GM21367 (cell line): Measurements from ENCODE around the gene LARP1.
"Not testable (repeated sequence)": the region's sequence is repeated elsewhere in the genome, so short reads cannot be mapped to it uniquely, and the experiment has no call there.

Source experiments
- ATAC-seq: cut with Tn5 transposase; IDR thresholded peaks from one replicate; pipeline ENCODE4 v1.9.1; 2021; ENCODE audit not compliant: unreplicated experiment

The LARP1 gene

GRCh38 chr5:154734370-154735248 is 20.6 kb upstream of the LARP1 start:
- ATAC-seq = no peak

GRCh38 chr5:154735362-154735761 is 19.8 kb upstream of the LARP1 start:
- ATAC-seq = not testable (repeated sequence)

GRCh38 chr5:154736372-154736771 is 18.8 kb upstream of the LARP1 start:
- ATAC-seq = not testable (repeated sequence)

DNA sequence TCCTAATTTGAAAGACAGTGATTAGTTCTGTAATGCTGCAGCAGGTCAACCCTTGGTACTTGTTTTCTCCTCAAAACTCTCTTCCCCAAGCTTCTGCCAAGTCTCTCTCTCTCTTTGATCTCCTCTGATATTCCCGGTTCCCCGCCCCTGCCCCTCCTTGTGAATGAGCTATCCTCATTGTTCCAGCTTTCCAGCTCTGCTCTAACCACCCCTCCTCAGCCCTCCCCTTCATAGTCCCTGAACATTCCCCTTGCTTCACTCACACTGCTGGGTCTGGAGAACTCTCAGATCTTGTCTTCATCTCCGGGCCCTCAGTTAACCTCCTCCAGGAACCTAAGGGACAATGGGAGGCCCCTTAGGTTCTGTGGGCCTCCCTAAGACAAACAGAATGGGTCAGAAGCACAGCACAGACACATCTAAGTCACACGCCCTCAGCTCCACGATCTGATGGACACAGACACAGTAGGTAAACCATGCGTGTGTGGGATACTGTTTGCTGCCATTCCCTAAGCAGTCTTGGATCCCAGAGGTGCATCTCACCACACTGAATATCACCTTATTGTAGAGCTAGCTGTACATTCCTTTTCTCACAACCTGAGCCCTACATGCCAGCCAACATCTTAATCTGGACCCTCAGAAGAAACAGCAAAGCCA is 17.4 kb upstream of the LARP1 start:
- ATAC-seq = no peak

GRCh38 chr5:154740483-154740882 is 14.7 kb upstream of the LARP1 start:
- ATAC-seq = no peak

- no peak for ATAC-seq
These were observed 14.2 kb upstream of the LARP1 start for GRCh38 chr5:154740957-154741356.

GRCh38 chr5:154741415-154741814 is 13.8 kb upstream of the LARP1 start:
- no peak for ATAC-seq

- no peak for ATAC-seq
These were observed 11.4 kb upstream of the LARP1 start for GRCh38 chr5:154743812-154744211.

DNA sequence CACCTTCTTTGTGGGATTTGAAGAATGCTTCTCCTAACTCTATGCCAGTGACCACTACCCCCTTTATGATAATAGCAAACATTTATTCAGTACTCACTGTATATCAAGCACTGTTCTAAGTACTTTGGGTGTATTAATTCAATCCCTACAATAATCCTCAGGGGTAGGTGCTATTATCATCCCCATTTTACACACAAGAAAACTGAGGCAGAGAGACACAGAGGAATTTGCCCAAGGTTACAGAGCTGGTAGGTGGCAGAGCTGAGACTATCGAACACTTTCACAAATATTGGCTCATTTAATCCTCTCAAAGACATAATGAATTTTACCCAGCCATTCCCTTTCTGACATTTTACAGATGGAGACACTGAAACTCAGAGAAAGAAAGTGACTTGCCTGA is 9.8 kb upstream of the LARP1 start:
- no peak for ATAC-seq

- ATAC-seq = no peak
These were observed 5.7 kb upstream of the LARP1 start for GRCh38 chr5:154749491-154749890.

DNA sequence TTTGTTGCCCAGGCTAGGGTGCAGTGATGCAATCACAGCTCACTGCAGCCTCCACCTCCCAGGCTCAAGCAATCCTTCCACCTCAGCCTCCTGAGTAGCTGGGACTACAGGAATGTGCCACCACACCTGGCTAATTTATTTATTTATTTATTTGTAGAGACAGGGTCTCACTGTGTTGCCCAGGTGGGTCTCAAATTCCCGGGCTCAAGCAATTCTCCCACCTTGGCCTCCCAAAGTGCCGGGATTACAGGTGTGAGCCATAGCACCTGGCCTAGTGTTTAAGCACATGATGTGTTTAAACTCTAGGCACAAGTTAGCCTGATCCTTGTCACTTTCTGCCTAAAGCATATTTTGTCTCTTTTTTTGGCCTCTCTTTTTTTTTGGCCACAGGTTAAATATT is 4.5 kb upstream of the LARP1 start:
- ATAC-seq = not testable (repeated sequence)

DNA sequence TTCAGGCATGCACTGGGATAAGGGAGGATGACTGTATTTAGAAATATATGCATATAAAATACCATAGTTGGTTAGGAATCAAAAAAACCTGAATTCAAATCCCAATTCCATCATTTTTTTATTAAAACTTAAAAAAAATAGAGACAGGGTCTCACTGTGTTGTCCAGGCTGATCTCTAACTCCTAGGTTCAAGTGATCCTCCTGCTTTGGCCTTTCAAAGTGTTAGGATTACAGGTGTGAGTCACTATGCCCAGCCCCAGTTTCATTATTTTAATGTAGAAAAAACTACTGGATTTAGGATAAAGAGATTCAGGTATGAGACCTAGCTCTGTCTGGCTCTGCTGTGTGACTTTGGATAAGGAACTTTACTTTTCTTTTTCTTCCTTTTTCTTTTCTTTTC is 3.3 kb upstream of the LARP1 start:
- no peak for ATAC-seq

DNA sequence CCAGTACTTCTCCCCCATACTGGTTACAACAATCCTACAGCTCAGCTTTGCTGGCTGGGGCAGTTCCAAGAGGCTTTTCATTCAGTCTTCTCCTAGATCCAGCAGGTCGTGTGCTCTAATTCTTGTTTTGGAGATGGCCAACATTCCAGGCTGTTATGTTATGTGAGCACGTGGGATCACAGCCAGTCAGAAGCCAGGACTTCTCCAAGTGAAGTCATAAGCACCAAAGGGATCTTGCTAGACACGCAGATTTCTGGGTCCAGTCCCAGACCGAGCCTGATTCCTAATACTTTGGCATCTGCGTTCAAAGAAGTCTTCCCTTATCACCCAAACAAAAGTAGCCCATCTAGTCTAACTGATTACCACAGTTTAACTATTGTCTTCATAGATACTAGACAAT is 1.4 kb upstream of the LARP1 start:
- no peak for ATAC-seq

DNA sequence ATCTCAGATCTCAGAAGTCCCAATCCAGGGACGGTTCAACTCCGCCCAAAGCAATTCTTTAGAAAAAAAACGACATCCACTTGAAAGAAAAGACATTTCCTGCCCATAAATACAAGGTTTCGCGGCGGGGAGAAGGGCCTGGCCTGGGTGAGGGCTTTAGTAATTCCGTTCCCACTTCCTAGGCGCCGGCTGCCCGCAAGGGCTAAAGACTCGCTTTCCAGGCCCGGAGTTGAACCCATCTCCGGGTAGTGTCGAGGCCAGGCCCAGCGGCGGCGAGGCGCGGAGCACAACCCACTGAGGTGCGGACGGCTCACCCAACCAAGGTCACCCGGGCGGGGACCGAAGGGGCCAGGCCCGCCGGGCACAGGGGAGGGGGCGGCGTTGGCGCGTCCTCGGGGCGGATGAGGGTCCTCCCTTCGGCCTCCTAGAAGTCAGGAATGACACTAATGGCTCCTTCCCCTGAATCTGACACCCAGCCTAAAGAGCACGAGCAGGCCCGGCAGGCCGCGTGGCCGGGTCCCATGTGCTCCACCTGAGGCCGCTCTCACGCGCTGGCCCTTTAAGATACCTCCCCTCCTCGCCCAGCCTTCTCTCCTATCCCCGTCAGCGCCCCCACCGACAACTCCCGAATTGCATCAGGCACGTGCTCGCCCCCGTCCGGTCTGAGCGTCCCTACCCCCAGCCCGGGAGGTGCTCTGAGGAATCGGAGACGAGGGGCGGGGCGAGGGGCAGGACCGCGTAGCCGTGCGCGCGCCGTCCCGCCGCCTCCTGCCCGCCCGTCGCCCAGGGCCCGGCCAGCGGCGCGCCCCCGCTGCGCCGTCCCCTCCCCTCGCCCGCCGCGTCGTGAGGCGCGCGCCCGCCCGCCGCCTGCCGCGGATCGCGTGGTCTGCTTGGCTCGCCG is 467 bp upstream of the LARP1 start:
- ATAC-seq = peak; percentile 85

DNA sequence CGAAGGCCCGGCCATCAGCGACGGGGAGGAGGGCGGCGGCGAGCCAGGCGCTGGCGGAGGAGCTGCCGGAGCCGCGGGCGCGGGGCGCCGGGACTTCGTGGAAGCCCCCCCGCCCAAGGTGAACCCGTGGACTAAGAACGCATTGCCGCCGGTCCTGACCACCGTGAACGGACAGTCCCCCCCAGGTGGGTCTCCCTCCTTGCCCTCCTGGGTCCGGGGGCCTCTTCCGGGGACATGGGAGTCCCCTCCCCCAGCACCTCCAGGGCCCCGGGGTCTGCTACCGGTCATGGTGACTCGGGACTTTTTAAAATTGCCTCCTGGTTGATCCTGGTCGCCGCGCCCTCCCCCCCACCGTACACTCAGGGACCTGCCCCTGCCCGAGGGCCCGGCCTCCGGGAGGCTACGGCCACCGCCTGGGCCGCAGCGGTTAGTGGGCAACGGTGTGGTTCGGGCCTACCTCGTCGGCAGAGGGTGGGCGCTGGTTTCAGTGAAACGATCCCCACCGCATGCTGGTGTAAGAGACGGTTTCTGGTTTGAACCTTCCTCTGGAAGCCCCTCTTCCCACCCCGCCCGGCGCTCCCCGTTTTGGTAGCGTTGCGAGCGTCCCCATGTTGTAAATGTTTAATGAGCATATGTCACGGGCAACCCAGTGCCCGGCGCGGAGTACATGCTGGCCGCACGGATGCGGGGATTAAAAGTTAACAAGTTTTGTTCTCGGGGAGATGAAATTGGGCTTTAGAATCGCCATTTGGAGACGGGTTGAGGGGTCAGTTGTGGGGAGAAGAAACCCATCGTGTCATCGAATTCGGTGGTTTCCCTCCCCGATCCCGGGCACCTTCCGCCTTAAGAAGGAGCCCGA is 1.1 kb downstream of the LARP1 start:
- no peak for ATAC-seq

DNA sequence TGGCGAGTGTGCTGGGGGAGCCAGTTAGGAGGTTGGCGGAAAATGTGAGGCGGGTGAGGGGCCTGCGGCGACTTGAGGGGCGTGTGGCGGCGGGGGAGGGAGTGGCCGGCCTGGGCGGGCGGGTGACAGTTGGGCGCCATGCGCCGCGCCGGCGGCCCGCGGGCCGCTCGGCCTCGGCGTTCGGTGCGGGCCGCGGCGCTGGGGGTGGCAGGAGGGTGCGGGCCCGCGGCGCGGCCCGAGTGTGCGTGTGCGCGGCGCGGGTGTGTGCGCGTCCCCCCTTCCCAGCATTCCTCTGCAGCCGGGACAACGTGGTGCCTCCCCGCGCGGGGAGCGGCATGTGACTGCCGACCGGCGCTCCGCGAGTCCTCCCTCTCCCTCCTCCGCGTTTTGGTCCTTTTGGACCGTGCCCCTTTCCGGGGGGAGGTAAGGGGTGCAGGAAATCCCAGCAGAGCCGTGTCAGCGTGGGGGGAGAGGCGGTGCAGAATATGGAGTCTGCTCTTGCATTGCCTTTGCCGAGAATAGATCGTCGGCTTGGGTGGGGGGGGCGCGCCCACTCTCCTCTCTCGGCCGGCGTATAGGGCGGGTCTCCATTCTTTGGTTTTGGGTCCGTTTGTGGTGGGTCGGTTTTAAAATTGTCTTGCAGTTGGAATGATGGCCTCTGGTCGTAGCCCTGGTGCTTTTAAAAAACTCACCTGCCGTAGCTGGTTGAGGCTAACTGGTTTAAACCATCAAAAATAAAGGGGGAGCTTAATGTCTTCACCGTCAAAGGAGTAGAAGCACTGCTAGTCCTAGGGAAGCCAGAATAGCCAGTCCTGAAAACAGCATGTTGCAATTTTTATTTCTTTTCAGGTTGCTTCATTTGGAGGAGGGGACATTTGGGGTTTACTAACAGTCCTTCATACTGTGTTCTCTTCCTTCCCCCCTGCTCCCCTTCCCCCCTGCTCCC is 2.0 kb downstream of the LARP1 start:
- ATAC-seq = no peak

GRCh38 chr5:154757814-154758406 is 2.7 kb downstream of the LARP1 start:
- ATAC-seq = no peak

GRCh38 chr5:154758493-154758892 is 3.3 kb downstream of the LARP1 start:
- ATAC-seq = no peak

DNA sequence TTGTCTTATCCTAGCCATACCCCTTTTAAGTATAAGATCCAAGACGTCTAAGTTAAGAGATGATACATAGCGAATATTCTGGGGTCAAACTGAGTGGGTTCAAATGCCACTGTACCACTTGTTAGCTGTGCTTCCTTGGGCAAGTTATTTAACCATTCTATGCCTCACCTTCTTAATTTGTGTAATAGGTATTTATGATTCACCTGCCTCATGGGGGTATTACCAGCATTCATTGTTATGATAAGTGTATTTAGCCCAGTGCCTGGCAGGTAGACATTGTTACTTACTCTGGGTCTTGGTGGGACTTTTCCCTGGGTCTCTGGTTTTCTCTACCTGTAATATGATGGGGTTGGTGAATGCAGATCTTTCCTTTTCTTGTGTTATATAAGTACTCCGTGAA is 3.8 kb downstream of the LARP1 start:
- ATAC-seq = no peak
